Neural cell (in vitro differentiated cells): Measurements from ENCODE around the gene FAM168B.

ENCODE experiments used
- EP300 ChIP-seq: fragments of 450-650 bp; conservative IDR thresholded peaks from 2 replicates; pipeline ENCODE4 v1.6.1; 2014; ENCODE audit warnings: antibody characterized with exemption, mild to moderate bottlenecking, moderate library complexity; ENCODE audit not compliant: poor library complexity, severe bottlenecking
- EZH2 ChIP-seq: fragments of 200-600, 300-800 bp; shearing (Covaris generic), sonication (generic); IDR thresholded peaks from 2 replicates; pipeline ENCODE4 v1.6.1; 2014; ENCODE audit warnings: antibody characterized with exemption, low read length, borderline replicate concordance, mild to moderate bottlenecking; ENCODE audit not compliant: insufficient read depth, poor library complexity, severe bottlenecking
- MXI1 ChIP-seq: fragments of 450-650 bp; conservative IDR thresholded peaks from 2 replicates; pipeline ENCODE4 v1.6.1; 2014; ENCODE audit warnings: antibody characterized with exemption, mild to moderate bottlenecking; ENCODE audit not compliant: poor library complexity, severe bottlenecking
- POLR2AphosphoS5 ChIP-seq: IDR thresholded peaks from 2 replicates; pipeline ENCODE4 v1.6.1; 2012
- RAD21 ChIP-seq: fragments of 450-650 bp; conservative IDR thresholded peaks from 2 replicates; pipeline ENCODE4 v1.6.1; 2014; ENCODE audit warnings: antibody characterized with exemption, mild to moderate bottlenecking, moderate library complexity
- SMC3 ChIP-seq: fragments of 450-650 bp; conservative IDR thresholded peaks from 2 replicates; pipeline ENCODE4 v1.6.1; 2014; ENCODE audit warnings: antibody characterized with exemption, mild to moderate bottlenecking, moderate library complexity; ENCODE audit not compliant: poor library complexity
- TF ChIP-seq, protein P1 (sequence below): fragments of 450-650 bp; IDR thresholded peaks from 2 replicates; pipeline ENCODE4 v1.5.1; 2014; ENCODE audit warnings: antibody characterized with exemption, mild to moderate bottlenecking, moderate library complexity; ENCODE audit not compliant: poor library complexity, severe bottlenecking
- TF ChIP-seq, protein P2 (sequence below): IDR thresholded peaks from 2 replicates; pipeline ENCODE4 v1.6.1; 2012; ENCODE audit warnings: borderline replicate concordance

DNA sequence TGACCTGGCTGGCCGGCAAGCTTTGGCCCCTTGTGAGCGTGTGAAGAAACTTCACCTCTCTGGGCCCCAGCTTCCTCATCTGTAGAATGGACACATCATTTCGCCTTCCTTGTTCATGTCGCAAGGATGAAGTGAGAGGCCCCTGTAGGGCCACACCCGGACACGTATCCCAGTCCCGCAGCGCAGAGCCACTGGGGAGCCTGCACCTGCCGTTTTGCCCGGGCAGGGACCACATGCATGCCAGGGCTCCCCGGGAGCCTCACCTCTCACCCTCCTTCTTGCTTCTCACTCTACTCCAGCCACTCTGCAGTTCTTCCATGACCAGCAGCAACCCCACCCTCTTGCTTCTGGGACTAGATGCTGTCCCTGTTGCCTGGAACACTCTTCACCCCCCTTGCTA, 77.5 kb downstream of the FAM168B start:
- TF ChIP-seq EP300, result no peak
- no peak for TF ChIP-seq RAD21
- TF ChIP-seq, protein P1, sequence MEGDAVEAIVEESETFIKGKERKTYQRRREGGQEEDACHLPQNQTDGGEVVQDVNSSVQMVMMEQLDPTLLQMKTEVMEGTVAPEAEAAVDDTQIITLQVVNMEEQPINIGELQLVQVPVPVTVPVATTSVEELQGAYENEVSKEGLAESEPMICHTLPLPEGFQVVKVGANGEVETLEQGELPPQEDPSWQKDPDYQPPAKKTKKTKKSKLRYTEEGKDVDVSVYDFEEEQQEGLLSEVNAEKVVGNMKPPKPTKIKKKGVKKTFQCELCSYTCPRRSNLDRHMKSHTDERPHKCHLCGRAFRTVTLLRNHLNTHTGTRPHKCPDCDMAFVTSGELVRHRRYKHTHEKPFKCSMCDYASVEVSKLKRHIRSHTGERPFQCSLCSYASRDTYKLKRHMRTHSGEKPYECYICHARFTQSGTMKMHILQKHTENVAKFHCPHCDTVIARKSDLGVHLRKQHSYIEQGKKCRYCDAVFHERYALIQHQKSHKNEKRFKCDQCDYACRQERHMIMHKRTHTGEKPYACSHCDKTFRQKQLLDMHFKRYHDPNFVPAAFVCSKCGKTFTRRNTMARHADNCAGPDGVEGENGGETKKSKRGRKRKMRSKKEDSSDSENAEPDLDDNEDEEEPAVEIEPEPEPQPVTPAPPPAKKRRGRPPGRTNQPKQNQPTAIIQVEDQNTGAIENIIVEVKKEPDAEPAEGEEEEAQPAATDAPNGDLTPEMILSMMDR, result no peak
- TF ChIP-seq POLR2AphosphoS5, result no peak
- TF ChIP-seq EZH2, result no peak
- TF ChIP-seq, protein P2, sequence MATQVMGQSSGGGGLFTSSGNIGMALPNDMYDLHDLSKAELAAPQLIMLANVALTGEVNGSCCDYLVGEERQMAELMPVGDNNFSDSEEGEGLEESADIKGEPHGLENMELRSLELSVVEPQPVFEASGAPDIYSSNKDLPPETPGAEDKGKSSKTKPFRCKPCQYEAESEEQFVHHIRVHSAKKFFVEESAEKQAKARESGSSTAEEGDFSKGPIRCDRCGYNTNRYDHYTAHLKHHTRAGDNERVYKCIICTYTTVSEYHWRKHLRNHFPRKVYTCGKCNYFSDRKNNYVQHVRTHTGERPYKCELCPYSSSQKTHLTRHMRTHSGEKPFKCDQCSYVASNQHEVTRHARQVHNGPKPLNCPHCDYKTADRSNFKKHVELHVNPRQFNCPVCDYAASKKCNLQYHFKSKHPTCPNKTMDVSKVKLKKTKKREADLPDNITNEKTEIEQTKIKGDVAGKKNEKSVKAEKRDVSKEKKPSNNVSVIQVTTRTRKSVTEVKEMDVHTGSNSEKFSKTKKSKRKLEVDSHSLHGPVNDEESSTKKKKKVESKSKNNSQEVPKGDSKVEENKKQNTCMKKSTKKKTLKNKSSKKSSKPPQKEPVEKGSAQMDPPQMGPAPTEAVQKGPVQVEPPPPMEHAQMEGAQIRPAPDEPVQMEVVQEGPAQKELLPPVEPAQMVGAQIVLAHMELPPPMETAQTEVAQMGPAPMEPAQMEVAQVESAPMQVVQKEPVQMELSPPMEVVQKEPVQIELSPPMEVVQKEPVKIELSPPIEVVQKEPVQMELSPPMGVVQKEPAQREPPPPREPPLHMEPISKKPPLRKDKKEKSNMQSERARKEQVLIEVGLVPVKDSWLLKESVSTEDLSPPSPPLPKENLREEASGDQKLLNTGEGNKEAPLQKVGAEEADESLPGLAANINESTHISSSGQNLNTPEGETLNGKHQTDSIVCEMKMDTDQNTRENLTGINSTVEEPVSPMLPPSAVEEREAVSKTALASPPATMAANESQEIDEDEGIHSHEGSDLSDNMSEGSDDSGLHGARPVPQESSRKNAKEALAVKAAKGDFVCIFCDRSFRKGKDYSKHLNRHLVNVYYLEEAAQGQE, result no peak
- TF ChIP-seq MXI1, result no peak
- TF ChIP-seq SMC3, result no peak
